Spleen (tissue), 7 donors: Measurements from ENCODE around the gene SMIM1.

Experiments
- CTCF ChIP-seq, 11 experiments: fragments of 200-600 bp in 7 of 11; fragments of 450-650 bp in 4 of 11; sonication (generic) in 4 of 11; IDR thresholded peaks in 8 of 11; conservative IDR thresholded peaks in 3 of 11; 1 replicate in 7 of 11; 2 replicates in 4 of 11; pipeline versions ENCODE4 v1.4.0 to v1.8.0; 2016 to 2021; ENCODE audit warnings: antibody characterized with exemption in 11 of 11, inconsistent platforms in 4 of 11, mild to moderate bottlenecking in 1 of 11
- POLR2A ChIP-seq, 3 donors: fragments of 450-650 bp; IDR thresholded peaks; one replicate each; pipeline ENCODE4 v1.5.1; 2017; ENCODE audit warnings: antibody characterized with exemption in 3 of 3, mild to moderate bottlenecking in 1 of 3
- donor health status: DM: no; HTN: no; CAD: no; lungs with moderate emphysema.
- donor health status: DM: no; HTN: no; CAD: no.
- donor health status: DM: no; HTN: no; CAD: no.

GRCh38 chr1:3727042-3727824 lies 45.3 kb upstream of the SMIM1 start:
- TF ChIP-seq POLR2A (IDR thresholded peaks at IDR 0.05) (no peak), CTCF (IDR thresholded peaks at IDR 0.05 in 8 of 11, conservative IDR thresholded peaks at IDR 0.05 in 3 of 11) (peak in 2 of 11 experiments; percentile 16 to 34)
